ENCODE data around the gene MRTFA.

The MRTFA gene

DNA sequence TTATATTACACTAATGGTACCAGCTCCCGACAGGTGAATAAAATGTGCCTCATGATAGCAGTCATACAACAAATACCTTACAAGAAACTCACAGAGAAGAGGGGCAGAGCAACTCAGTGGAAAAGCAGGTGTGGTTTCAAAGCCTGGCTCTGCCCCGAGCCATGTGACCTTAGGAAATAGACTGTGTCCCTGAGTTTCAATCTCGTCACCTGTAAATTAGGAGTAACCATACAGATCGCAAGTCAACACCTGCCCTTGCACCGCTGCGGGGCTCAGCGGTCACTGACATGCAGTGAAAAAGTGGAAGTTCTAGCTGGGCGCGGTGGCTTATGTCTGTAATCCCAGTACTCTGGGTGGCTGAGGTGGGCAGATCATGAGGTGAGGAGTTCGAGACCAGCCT lies 11.9 kb upstream of the MRTFA start:
- Histone ChIP-seq H3F3A (ENCODE audit: insufficient read depth) (no peaks in the 10 kb centered on the region), H3K4me3 (ENCODE audit: insufficient read depth, low read length, poor library complexity, severe bottlenecking) (no peak overlapping the region), H3K27me3 (ENCODE audit: low read length) (no peaks in the 10 kb centered on the region), H3K79me2 (ENCODE audit: insufficient read depth, low read length) (0 out of 2 replicates have a peak, but pooled peaks cover 6% of the 10 kb centered on the region), H3K27ac (ENCODE audit: low read depth, low read length) (no peak overlapping the region), H2AFZ (ENCODE audit: low read depth, low read length, severe bottlenecking) (no peak overlapping the region), H4K20me1 (ENCODE audit: low read depth, low read length) (no peaks in the 10 kb centered on the region), H3K9me2 (replicated peaks; ENCODE audit: insufficient read depth, low read length) (no peaks in the 10 kb centered on the region), H3K36me3 (ENCODE audit: low read length) (no peaks in the 10 kb centered on the region), H3K9ac (ENCODE audit: low read length) (no peak overlapping the region), H3K4me2 (ENCODE audit: low read depth, low read length, poor library complexity, severe bottlenecking) (no peak overlapping the region), H3K9me3 (ENCODE audit: insufficient read depth, low read length) (no peaks in the 10 kb centered on the region)
- no peak for TF ChIP-seq EZH2phosphoT487 (conservative IDR thresholded peaks at IDR 0.05; ENCODE audit: low read length)
- no peak for TF ChIP-seq CTCF (IDR thresholded peaks at IDR 0.05; ENCODE audit: insufficient read depth, low read length, poor library complexity, severe bottlenecking)

DNA sequence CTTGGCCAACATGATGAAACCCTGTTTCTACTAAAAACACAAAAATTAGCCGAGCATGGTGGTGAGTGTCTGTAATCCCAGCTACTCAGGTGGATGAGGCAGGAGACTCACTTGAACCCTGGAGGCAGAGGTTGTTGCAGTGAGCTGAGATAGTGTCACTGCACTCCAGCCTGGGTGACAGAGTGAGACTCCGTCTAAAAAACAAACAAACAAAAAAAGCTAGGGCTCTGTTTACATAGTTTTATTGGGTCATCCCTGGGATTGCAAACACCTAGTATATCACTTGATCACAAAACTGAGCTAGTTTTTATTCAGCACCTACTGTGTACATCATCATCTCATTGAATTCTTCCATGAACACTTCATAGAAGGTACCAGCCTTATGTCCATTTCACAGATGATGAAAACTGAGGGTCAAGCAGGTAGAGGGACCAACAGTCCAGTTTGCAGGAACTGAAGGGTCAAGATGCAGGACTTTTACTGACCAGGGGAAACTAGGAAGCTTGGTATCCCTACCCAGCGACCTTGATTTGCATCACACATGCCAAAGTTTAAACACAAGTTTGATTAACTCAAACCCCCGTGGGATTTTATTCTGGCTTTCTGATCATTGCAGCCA lies 9.2 kb upstream of the MRTFA start:
- Histone ChIP-seq H3K9me2 (replicated peaks; ENCODE audit: insufficient read depth, low read length) (no peaks in the 10 kb centered on the region), H3K9me3 (ENCODE audit: insufficient read depth, low read length) (no peaks in the 10 kb centered on the region), H3K27ac (ENCODE audit: low read depth, low read length) (no peak overlapping the region), H2AFZ (ENCODE audit: low read depth, low read length, severe bottlenecking) (peak overlapping the region; percentile 79), H3K4me2 (ENCODE audit: low read depth, low read length, poor library complexity, severe bottlenecking) (peak overlapping the region; percentile 54), H3F3A (ENCODE audit: insufficient read depth) (no peaks in the 10 kb centered on the region), H3K9ac (ENCODE audit: low read length) (no peak overlapping the region), H3K4me3 (ENCODE audit: insufficient read depth, low read length, poor library complexity, severe bottlenecking) (no peak overlapping the region), H4K20me1 (ENCODE audit: low read depth, low read length) (no peaks in the 10 kb centered on the region), H3K27me3 (ENCODE audit: low read length) (no peaks in the 10 kb centered on the region), H3K79me2 (ENCODE audit: insufficient read depth, low read length) (no peaks in the 10 kb centered on the region), H3K36me3 (ENCODE audit: low read length) (no peaks in the 10 kb centered on the region)
- TF ChIP-seq EZH2phosphoT487 (conservative IDR thresholded peaks at IDR 0.05; ENCODE audit: low read length) (no peak), CTCF (IDR thresholded peaks at IDR 0.05; ENCODE audit: insufficient read depth, low read length, poor library complexity, severe bottlenecking) (no peak)

DNA sequence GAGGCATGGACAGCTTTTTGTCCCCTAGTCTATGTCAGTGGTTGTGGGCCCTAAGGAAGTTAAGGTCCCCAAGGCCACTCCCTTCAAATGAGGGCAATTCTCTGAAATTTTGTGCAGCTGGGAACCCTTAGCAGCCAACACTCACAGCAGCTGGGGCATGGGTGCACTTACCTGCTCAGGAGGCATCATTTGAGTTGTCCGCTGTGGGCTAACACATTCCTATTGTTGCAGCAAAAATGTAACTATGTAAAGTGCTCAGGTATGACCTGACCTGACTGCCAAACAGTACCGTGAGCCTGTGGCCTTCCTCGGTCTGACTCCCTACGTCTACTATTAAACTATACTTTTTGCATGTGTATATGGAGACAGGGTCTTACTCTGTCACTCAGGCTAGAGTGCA lies 5.8 kb upstream of the MRTFA start:
- Histone ChIP-seq H3K4me2 (ENCODE audit: low read depth, low read length, poor library complexity, severe bottlenecking) (no peak overlapping the region), H3K9me2 (replicated peaks; ENCODE audit: insufficient read depth, low read length) (no peaks in the 10 kb centered on the region), H3F3A (ENCODE audit: insufficient read depth) (no peaks in the 10 kb centered on the region), H2AFZ (ENCODE audit: low read depth, low read length, severe bottlenecking) (no peak overlapping the region), H3K36me3 (ENCODE audit: low read length) (no peaks in the 10 kb centered on the region), H3K9ac (ENCODE audit: low read length) (no peak overlapping the region), H3K27ac (ENCODE audit: low read depth, low read length) (no peak overlapping the region), H4K20me1 (ENCODE audit: low read depth, low read length) (no peaks in the 10 kb centered on the region), H3K4me3 (ENCODE audit: insufficient read depth, low read length, poor library complexity, severe bottlenecking) (no peak overlapping the region), H3K79me2 (ENCODE audit: insufficient read depth, low read length) (no peaks in the 10 kb centered on the region), H3K27me3 (ENCODE audit: low read length) (no peaks in the 10 kb centered on the region), H3K9me3 (ENCODE audit: insufficient read depth, low read length) (no peaks in the 10 kb centered on the region)
- no peak for TF ChIP-seq CTCF (IDR thresholded peaks at IDR 0.05; ENCODE audit: insufficient read depth, low read length, poor library complexity, severe bottlenecking)
- TF ChIP-seq EZH2phosphoT487 (conservative IDR thresholded peaks at IDR 0.05; ENCODE audit: low read length) = no peak

Data from SU-DHL-6 (cell line).